Activated CD4-positive, alpha-beta T cell treated with anti-CD3 and anti-CD28 coated beads for 36 hours (primary cell): Measurements from ENCODE around the gene C2. TPM values are rescaled to one million over a fixed set of nuclear protein-coding genes. Genes with fewer than 3 reads are reported as not detected.

Experiments
- ATAC-seq: fragments of 200-7000 bp; cut with Tn5 transposase; one replicate; pipeline ENCODE4 v1.10.0; 2021; ENCODE audit warnings: mild to moderate bottlenecking, moderate library complexity
- CTCF ChIA-PET: fragments of 350-600 bp; sonication (Branson Sonifier 250); formaldehyde crosslinking; loops from one replicate; lab custom pipeline; 2021; ENCODE audit warnings: antibody characterized with exemption; lab: Charles Lee
- POLR2A ChIA-PET: fragments of 350-600 bp; sonication (Branson Sonifier 250); formaldehyde crosslinking; loops from one replicate; lab custom pipeline; 2021; ENCODE audit warnings: antibody characterized with exemption, inconsistent platforms; lab: Charles Lee
- DNase-seq: peaks from one replicate; pipeline ENCODE4 v3.0.0-alpha.2; 2020
- H3K27ac Mint-ChIP-seq: one replicate; pipeline ENCODE4 v1.8.0; 2021; ENCODE audit warnings: mixed read lengths
- H3K27me3 Mint-ChIP-seq: one replicate; pipeline ENCODE4 v1.8.0; 2021; ENCODE audit warnings: mixed read lengths
- H3K36me3 Mint-ChIP-seq: one replicate; pipeline ENCODE4 v1.8.0; 2021; ENCODE audit warnings: low read depth, mixed read lengths
- H3K4me1 Mint-ChIP-seq: one replicate; pipeline ENCODE4 v1.8.0; 2021; ENCODE audit warnings: mixed read lengths
- H3K4me3 Mint-ChIP-seq: one replicate; pipeline ENCODE4 v1.8.0; 2021; ENCODE audit warnings: mild to moderate bottlenecking, moderate library complexity, mixed read lengths
- H3K9me3 Mint-ChIP-seq: one replicate; pipeline ENCODE4 v1.8.0; 2021; ENCODE audit warnings: low read depth, mixed read lengths
- intact Hi-C, 2 experiments: fragments of 100-400 bp; cut with DNase I in 1 of 2; cut with micrococcal nuclease in 1 of 2; formaldehyde crosslinking; loops; one replicate each; pipeline versions ENCODE4 v1.14.2 to v1.15.1; 2022 to 2024; cut with DNase I, micrococcal nuclease
- total RNA-seq, 2 experiments: library from RNA; stranded (reverse); gene quantifications; one replicate each; pipeline ENCODE4 v1.2.3, GENCODE V29; 2021

The C2 gene
- total RNA-seq, 2 experiments from 2014 or later = 0.96 to 1.5 TPM

GRCh38 chr6:31958741-31959739 is 31.5 kb downstream of the C2 start, which contains the start of the genes NELFE and SKIC2:
NELFE (minus strand) TSS chr6:31958971; CDS start chr6:31958446, 525 bp downstream.
SKIC2 (plus strand) TSS chr6:31959175; CDS start chr6:31959193, 18 bp downstream.
- Mint-ChIP-seq H3K27ac (peak within 1 kb of the TSS; percentile 98), H3K4me1 (peaks cover 34% of the 10 kb centered on the region), H3K27me3 (no peaks in the 10 kb centered on the region), H3K4me3 (peak within 1 kb of the TSS; percentile 95), H3K36me3 (peaks cover 63% of the 10 kb centered on the region), H3K9me3 (no peaks in the 10 kb centered on the region)
- ATAC-seq (peak; percentile 99), DNase-seq (peak; percentile 99)
- intact Hi-C loops = loop anchor here (1.0 to 10.0 kb wide), 15 partner anchors 13 to 412 kb away; partner anchors contain the start of genes DXO (in 2 of the 2), LY6G5C (in 2 of the 2), ABHD16A (in 1 of the 2) and BAG6 (in 1 of the 2)
- ChIA-PET POLR2A (interaction anchor here (0.5 to 2.6 kb wide), 7 partner anchors 11 to 458 kb away, joined by 3 to 16 read pairs (median 4); partner anchors contain the start of gene DXO), CTCF (interaction anchor here (0.6 to 1.8 kb wide), 7 partner anchors 11 to 307 kb away, joined by 3 to 7 read pairs (median 4); partner anchors contain the start of gene DXO)

- ChIA-PET POLR2A (no interaction called here), CTCF (interaction anchor here (1.1 kb wide), 1 partner anchor 10 kb away, joined by 4 read pairs; the partner anchor contains the start of gene DXO)
- H3K27ac Mint-ChIP-seq = no peak overlapping the region
- DNase-seq (no peak), ATAC-seq (no peak)
- peaks cover 60% of the 10 kb centered on the region for H3K36me3 Mint-ChIP-seq
- H3K27me3 Mint-ChIP-seq = no peaks in the 10 kb centered on the region
- H3K9me3 Mint-ChIP-seq = no peaks in the 10 kb centered on the region
- intact Hi-C loops = no loop called here
- H3K4me3 Mint-ChIP-seq = no peak overlapping the region
- H3K4me1 Mint-ChIP-seq = peaks cover 34% of the 10 kb centered on the region
Observed at GRCh38 chr6:31961616-31962015, 34.1 kb downstream of the C2 start.

- peaks cover 61% of the 10 kb centered on the region for H3K36me3 Mint-ChIP-seq
Observed at GRCh38 chr6:31963921-31964320, 36.4 kb downstream of the C2 start.

GRCh38 chr6:31965700-31966099 is 38.2 kb downstream of the C2 start:
- H3K36me3 Mint-ChIP-seq = peaks cover 63% of the 10 kb centered on the region
- ATAC-seq (no peak), DNase-seq (no peak)
- H3K4me1 Mint-ChIP-seq = peaks cover 20% of the 10 kb centered on the region
- H3K27ac Mint-ChIP-seq = no peak overlapping the region
- intact Hi-C loops = no loop called here
- CTCF ChIA-PET = no interaction called here
- POLR2A ChIA-PET = no interaction called here
- H3K9me3 Mint-ChIP-seq = no peaks in the 10 kb centered on the region
- H3K27me3 Mint-ChIP-seq = no peaks in the 10 kb centered on the region
- H3K4me3 Mint-ChIP-seq = no peak overlapping the region

More at GRCh38 chr6:31963921-31964320, 36.4 kb downstream of the C2 start:
- ATAC-seq (no peak), DNase-seq (no peak)
- H3K9me3 Mint-ChIP-seq = no peaks in the 10 kb centered on the region
- ChIA-PET CTCF (interaction anchor here (0.6 kb wide), 1 partner anchor 92 kb away, joined by 3 read pairs; no protein-coding TSS in a partner anchor), POLR2A (no interaction called here)
- intact Hi-C loops = no loop called here
- peaks cover 24% of the 10 kb centered on the region for H3K4me1 Mint-ChIP-seq
- no peaks in the 10 kb centered on the region for H3K27me3 Mint-ChIP-seq
- H3K27ac Mint-ChIP-seq = no peak overlapping the region
- H3K4me3 Mint-ChIP-seq = no peak overlapping the region

- ATAC-seq (no peak), DNase-seq (no peak)
- Mint-ChIP-seq H3K4me3 (no peak overlapping the region), H3K9me3 (no peaks in the 10 kb centered on the region), H3K27ac (no peak overlapping the region), H3K36me3 (peaks cover 55% of the 10 kb centered on the region), H3K4me1 (peaks cover 26% of the 10 kb centered on the region), H3K27me3 (no peaks in the 10 kb centered on the region)
- ChIA-PET CTCF (no interaction called here), POLR2A (no interaction called here)
- intact Hi-C loops = no loop called here
Observed at GRCh38 chr6:31966506-31966905, 39.0 kb downstream of the C2 start.

- Mint-ChIP-seq H3K4me3 (no peak overlapping the region), H3K4me1 (peaks cover 24% of the 10 kb centered on the region), H3K27me3 (no peaks in the 10 kb centered on the region), H3K9me3 (no peaks in the 10 kb centered on the region), H3K36me3 (peaks cover 52% of the 10 kb centered on the region), H3K27ac (no peak overlapping the region)
- POLR2A ChIA-PET = no interaction called here
- CTCF ChIA-PET = no interaction called here
- DNase-seq (no peak), ATAC-seq (no peak)
- intact Hi-C loops = no loop called here
Observed at GRCh38 chr6:31966997-31967925, 39.7 kb downstream of the C2 start.

- POLR2A ChIA-PET = no interaction called here
Observed at GRCh38 chr6:31967926-31968320, 40.4 kb downstream of the C2 start.

GRCh38 chr6:31968326-31968725 is 40.8 kb downstream of the C2 start:
- CTCF ChIA-PET = no interaction called here
- Mint-ChIP-seq H3K27ac (no peak overlapping the region), H3K4me1 (peaks cover 33% of the 10 kb centered on the region), H3K9me3 (no peaks in the 10 kb centered on the region), H3K27me3 (no peaks in the 10 kb centered on the region), H3K36me3 (peaks cover 46% of the 10 kb centered on the region), H3K4me3 (no peak overlapping the region)
- ATAC-seq (no peak), DNase-seq (no peak)
- POLR2A ChIA-PET = no interaction called here
- intact Hi-C loops = no loop called here

More at GRCh38 chr6:31967926-31968320, 40.4 kb downstream of the C2 start:
- no peak for ATAC-seq
- no peak for DNase-seq
- Mint-ChIP-seq H3K4me1 (peaks cover 29% of the 10 kb centered on the region), H3K36me3 (peaks cover 50% of the 10 kb centered on the region), H3K9me3 (no peaks in the 10 kb centered on the region), H3K4me3 (no peak overlapping the region), H3K27ac (no peak overlapping the region), H3K27me3 (no peaks in the 10 kb centered on the region)
- CTCF ChIA-PET = no interaction called here
- intact Hi-C loops = no loop called here

- Mint-ChIP-seq H3K4me1 (peaks cover 41% of the 10 kb centered on the region), H3K36me3 (peaks cover 42% of the 10 kb centered on the region), H3K27me3 (no peaks in the 10 kb centered on the region), H3K4me3 (no peak overlapping the region), H3K9me3 (no peaks in the 10 kb centered on the region), H3K27ac (peak overlapping the region; percentile 81)
- ChIA-PET CTCF (interaction anchor here (0.6 to 1.0 kb wide), 2 partner anchors 10 to 17 kb away, joined by 3 read pairs; no protein-coding TSS in a partner anchor), POLR2A (interaction anchor here (1.8 kb wide), 1 partner anchor 10 kb away, joined by 9 read pairs; the partner anchor contains the start of genes NELFE and SKIC2)
- DNase-seq = no peak
- intact Hi-C loops = no loop called here
- no peak for ATAC-seq
Observed at GRCh38 chr6:31968791-31969711, 41.5 kb downstream of the C2 start.
